ENCODE data around the gene FCRL5. TPM values are rescaled to one million over a fixed set of nuclear protein-coding genes. Genes with fewer than 3 reads are reported as not detected.

Gene FCRL5
- total RNA-seq, 2 donors from 2014 or later = 0.16 TPM; not detected in 1

DNA sequence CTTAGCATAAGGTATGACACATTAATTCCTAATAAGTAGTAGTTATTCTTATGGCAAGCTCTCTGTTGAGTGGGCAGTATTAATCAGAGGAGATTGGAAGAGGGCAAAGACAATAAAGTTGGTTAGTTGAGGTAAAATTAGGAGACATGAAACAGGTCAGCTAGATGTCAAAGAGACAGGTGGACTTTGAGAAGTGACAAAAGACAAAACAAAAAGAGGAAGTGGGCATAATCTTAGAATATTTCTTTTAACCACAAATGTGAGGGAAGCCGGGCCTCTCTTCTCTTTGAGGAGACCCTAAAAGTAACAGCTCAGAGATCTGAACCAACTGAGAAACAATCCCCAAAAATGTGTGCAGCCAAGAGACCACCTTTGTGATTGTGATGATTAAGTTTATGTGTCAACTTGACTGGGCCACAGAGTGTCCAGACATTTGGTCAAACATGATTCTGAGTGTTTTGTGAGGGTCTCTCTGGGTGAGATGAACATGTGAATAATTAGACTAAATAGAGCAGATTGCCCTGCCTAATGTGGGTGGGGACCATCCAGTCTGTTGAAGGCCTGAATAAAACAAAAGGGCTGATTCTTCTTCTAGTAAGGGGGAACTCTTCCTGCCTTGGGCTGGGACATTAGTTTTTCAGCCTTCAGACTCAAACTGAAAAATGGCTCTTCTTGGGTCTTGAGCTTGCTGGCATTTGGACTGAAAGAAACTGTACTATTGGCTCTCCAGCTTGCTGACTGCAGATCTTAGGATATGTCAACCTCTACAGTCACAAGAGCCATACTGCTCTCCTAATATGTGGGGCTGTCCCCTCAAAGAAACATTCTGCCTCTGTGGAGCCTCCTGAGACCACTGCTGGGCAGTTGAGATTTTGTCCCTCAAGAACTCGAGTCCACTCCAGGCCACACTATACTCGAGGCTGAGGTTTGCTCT, 40.0 kb downstream of the FCRL5 start:
- no peak overlapping the region for H3K27ac ChIP-seq
- no peaks in the 10 kb centered on the region for H3K27me3 ChIP-seq
- H3K36me3 ChIP-seq = no peaks in the 10 kb centered on the region
- no peaks in the 10 kb centered on the region for H3K9me3 ChIP-seq
- TF ChIP-seq, protein P1, sequence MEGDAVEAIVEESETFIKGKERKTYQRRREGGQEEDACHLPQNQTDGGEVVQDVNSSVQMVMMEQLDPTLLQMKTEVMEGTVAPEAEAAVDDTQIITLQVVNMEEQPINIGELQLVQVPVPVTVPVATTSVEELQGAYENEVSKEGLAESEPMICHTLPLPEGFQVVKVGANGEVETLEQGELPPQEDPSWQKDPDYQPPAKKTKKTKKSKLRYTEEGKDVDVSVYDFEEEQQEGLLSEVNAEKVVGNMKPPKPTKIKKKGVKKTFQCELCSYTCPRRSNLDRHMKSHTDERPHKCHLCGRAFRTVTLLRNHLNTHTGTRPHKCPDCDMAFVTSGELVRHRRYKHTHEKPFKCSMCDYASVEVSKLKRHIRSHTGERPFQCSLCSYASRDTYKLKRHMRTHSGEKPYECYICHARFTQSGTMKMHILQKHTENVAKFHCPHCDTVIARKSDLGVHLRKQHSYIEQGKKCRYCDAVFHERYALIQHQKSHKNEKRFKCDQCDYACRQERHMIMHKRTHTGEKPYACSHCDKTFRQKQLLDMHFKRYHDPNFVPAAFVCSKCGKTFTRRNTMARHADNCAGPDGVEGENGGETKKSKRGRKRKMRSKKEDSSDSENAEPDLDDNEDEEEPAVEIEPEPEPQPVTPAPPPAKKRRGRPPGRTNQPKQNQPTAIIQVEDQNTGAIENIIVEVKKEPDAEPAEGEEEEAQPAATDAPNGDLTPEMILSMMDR (IDR thresholded peaks at IDR 0.05) = no peak
- no peak overlapping the region for H3K4me3 ChIP-seq
- no peaks in the 10 kb centered on the region for H3K4me1 ChIP-seq
- DNase-seq (ENCODE audit: low spot score) = no peak

DNA sequence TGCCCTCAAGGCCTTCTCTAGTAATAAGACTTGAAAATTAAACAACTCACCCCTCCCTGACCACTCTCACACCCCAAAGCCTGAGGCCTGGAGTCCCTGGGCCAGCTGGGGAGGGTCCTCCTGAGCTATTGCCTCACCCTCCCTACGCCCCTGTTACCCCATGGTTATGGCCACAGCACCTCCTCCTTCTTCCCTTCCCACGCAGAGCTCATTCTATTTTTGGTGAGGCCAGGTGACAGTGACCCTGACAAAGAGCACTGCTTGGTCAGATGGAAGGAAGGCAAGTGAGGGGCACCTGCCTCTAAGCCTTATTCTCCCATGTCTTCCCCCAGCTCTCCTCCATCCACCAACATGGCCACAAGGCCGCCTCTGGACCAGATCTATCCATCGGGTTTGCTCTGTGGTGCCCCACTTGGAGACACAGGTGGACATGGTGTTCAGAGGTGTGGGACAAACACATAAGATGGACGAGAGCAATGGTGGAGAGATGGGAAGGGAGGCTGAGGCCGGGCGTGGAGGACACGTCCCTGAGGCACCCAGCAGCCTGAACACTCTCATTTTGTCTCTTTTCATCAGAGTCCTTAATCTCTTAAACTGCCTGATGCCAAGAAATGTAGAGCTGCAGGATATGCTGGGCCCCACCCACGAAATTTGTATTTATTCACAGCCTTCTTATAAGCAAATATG, 42.6 kb downstream of the FCRL5 start:
- H3K9me3 ChIP-seq = no peaks in the 10 kb centered on the region
- TF ChIP-seq, protein P1 (IDR thresholded peaks at IDR 0.05) = no peak
- no peak for DNase-seq (ENCODE audit: low spot score)
- no peaks in the 10 kb centered on the region for H3K27me3 ChIP-seq
- H3K36me3 ChIP-seq = no peaks in the 10 kb centered on the region
- no peak overlapping the region for H3K4me3 ChIP-seq
- no peaks in the 10 kb centered on the region for H3K4me1 ChIP-seq
- no peak overlapping the region for H3K27ac ChIP-seq

DNA sequence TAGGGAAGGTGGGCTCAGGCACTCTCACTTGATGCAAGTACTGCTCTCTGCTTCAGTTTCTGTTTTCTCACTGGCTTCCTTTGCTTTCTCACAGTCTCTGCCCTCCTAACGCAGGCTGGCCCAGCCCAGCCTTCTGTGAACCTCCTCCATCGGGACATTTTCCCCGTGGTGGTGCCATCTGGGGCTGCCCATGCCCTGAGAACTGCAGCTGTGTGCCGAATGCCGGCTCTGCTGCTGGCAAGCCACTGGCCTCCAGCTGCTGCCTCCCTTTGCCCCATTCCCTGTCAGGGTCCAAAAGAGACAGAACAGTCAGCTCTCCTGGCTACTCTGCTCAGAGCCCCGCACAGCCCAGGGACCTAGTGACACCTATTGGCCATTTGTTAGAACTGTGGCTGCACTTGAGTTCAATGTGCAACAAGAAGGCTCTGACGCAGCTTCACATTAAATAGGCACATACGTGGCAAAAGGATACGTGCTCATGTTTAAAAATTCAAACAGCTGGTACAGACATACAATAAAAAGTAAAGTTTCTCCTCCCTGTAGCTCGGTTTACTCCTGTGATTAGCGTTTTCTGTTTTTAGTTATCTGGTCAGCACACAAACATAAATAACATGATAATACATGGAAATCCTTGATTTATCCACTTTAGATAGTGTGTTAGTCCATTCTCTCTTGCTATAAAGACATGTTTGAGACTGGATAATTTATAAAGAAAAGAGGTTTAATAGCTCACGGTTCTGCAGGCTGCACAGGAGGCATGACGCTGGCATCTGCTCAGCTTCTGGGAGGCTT, 46.6 kb downstream of the FCRL5 start:
- TF ChIP-seq, protein P1 (IDR thresholded peaks at IDR 0.05) = peak; percentile 36 to 68
- Histone ChIP-seq H3K4me1 (no peaks in the 10 kb centered on the region), H3K9me3 (no peaks in the 10 kb centered on the region), H3K4me3 (no peak overlapping the region), H3K27ac (no peak overlapping the region), H3K27me3 (no peaks in the 10 kb centered on the region), H3K36me3 (no peaks in the 10 kb centered on the region)
- no peak for DNase-seq (ENCODE audit: low spot score)

DNA sequence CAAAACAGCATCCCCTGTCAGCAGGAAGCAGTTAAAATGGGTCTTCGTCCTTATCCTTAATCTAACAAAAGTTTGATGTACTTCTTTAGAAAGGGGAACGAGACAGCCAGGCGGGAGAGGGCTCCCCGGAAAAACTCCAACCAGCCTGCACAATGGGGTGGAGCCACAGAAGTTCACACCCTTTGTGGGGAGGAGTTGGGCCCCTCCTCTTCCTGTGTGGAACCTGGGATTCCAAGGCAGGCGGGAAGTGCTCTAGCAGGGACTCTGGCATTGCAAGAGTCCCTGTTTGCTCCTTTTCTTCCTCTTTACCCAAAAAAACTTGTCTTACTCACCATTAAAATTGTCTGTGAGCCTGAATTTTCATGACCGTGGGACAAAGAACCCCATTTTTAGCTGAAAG, 47.7 kb downstream of the FCRL5 start:
- TF ChIP-seq, protein P1 (IDR thresholded peaks at IDR 0.05) = no peak
- no peak for DNase-seq (ENCODE audit: low spot score)
- Histone ChIP-seq H3K9me3 (no peaks in the 10 kb centered on the region), H3K4me1 (no peaks in the 10 kb centered on the region), H3K4me3 (no peak overlapping the region), H3K36me3 (no peaks in the 10 kb centered on the region), H3K27ac (no peak overlapping the region), H3K27me3 (no peaks in the 10 kb centered on the region)

DNA sequence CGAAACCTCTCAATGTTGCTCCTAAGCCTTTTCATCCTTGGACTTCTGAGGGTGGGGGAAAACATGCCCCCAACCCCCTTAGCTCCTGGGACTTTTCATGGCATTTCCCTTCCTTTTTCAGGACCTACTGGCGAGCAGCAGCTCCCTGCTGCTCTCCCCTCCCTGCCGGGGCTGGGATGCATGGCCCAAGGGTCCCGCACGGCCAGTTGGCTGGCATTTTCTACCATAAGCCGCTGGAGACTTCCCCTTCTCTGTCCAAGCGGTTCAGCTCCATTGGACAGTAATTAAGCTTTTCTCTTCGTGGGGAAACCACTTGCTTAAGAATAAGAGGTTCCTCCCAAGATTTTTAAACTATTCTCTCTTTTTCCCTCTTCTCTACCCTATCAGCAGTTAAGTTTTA, 52.8 kb downstream of the FCRL5 start:
- Histone ChIP-seq H3K4me3 (no peak overlapping the region), H3K9me3 (no peaks in the 10 kb centered on the region), H3K4me1 (no peaks in the 10 kb centered on the region), H3K27ac (no peak overlapping the region), H3K36me3 (no peaks in the 10 kb centered on the region), H3K27me3 (no peaks in the 10 kb centered on the region)
- DNase-seq (ENCODE audit: low spot score) = no peak
- TF ChIP-seq, protein P1 (IDR thresholded peaks at IDR 0.05) = no peak

Measured in right atrium auricular region (tissue), 2 donors.